HG03565 (cell line): Measurements from ENCODE around the gene DCBLD2.

Experiments used
- ATAC-seq: cut with Tn5 transposase; IDR thresholded peaks from one replicate; pipeline ENCODE4 v1.9.1; 2021; ENCODE audit warnings: mild to moderate bottlenecking, moderate library complexity; ENCODE audit not compliant: unreplicated experiment

DCBLD2 gene

GRCh38 chr3:98799479-98799878 is 102.0 kb downstream of the DCBLD2 start:
- ATAC-seq, result no peak

GRCh38 chr3:98798820-98799219 is 102.7 kb downstream of the DCBLD2 start:
- no peak for ATAC-seq

GRCh38 chr3:98797905-98798304 is 103.6 kb downstream of the DCBLD2 start:
- ATAC-seq, result no peak

- no peak for ATAC-seq
Measured at GRCh38 chr3:98796334-98796733, 105.2 kb downstream of the DCBLD2 start.

- ATAC-seq, result no peak
Measured at GRCh38 chr3:98793971-98794370, 107.5 kb downstream of the DCBLD2 start.

GRCh38 chr3:98791341-98792325 is 109.9 kb downstream of the DCBLD2 start:
- ATAC-seq, result no peak

- ATAC-seq, result no peak
Measured at GRCh38 chr3:98788651-98789050, 112.8 kb downstream of the DCBLD2 start.

- ATAC-seq, result no peak
Measured at GRCh38 chr3:98787181-98787580, 114.3 kb downstream of the DCBLD2 start.

- ATAC-seq, result no peak
Measured at GRCh38 chr3:98786364-98787006, 115.0 kb downstream of the DCBLD2 start.

- ATAC-seq, result no peak
Measured at GRCh38 chr3:98784666-98785600, 116.6 kb downstream of the DCBLD2 start.

GRCh38 chr3:98784042-98784441 is 117.5 kb downstream of the DCBLD2 start:
- no peak for ATAC-seq

GRCh38 chr3:98782824-98783500 is 118.5 kb downstream of the DCBLD2 start:
- no peak for ATAC-seq

GRCh38 chr3:98780343-98780742 is 121.2 kb downstream of the DCBLD2 start:
- ATAC-seq, result no peak

GRCh38 chr3:98779541-98780335 is 121.8 kb downstream of the DCBLD2 start:
- ATAC-seq, result no peak

- ATAC-seq, result no peak
Measured at GRCh38 chr3:98778852-98779413, 122.6 kb downstream of the DCBLD2 start.

- no peak for ATAC-seq
Measured at GRCh38 chr3:98778383-98778782, 123.1 kb downstream of the DCBLD2 start.

- ATAC-seq, result no peak
Measured at GRCh38 chr3:98777801-98778220, 123.7 kb downstream of the DCBLD2 start.

- ATAC-seq, result no peak
Measured at GRCh38 chr3:98777286-98777685, 124.2 kb downstream of the DCBLD2 start.

- ATAC-seq, result no peak
Measured at GRCh38 chr3:98776140-98776493, 125.4 kb downstream of the DCBLD2 start.
